ENCODE results near the gene DENND6A. TPM values are rescaled to one million over a fixed set of nuclear protein-coding genes. Genes with fewer than 3 reads are reported as not detected.
"Not testable (repeated sequence)": the region's sequence is repeated elsewhere in the genome, so short reads cannot be mapped to it uniquely, and the experiment has no call there.

DENND6A gene
- total and polyA plus RNA-seq, 2 of the 8 experiments (the other 6 are each of a cell fraction or from before 2014, with no cell fraction given), result 7.8 to 14.8 TPM

GRCh38 chr3:57705351-57705750, 12.5 kb upstream of the DENND6A start:
- H4K8ac ChIP-seq (ENCODE audit: extremely low read depth, insufficient read depth, low read length); H4K20me1 ChIP-seq (replicated peaks in 1 of 2; ENCODE audit: control insufficient read depth in 1 of 2, insufficient read depth in 2 of 2, low read length in 2 of 2); H3K9ac ChIP-seq (replicated peaks in 1 of 4; ENCODE audit: extremely low read depth in 1 of 4, low read depth in 3 of 4, low read length in 3 of 4); H2AFZ ChIP-seq (ENCODE audit: low read length); H2BK12ac ChIP-seq (ENCODE audit: low read depth, low read length); H3K4me1 ChIP-seq (replicated peaks in 1 of 4; ENCODE audit: control insufficient read depth in 3 of 4, insufficient read depth in 4 of 4, low read length in 3 of 4); H3K14ac ChIP-seq (ENCODE audit: insufficient read length); H3K4me3 ChIP-seq (ENCODE audit: extremely low read depth in 1 of 4, insufficient read depth in 2 of 4, low read depth in 3 of 4, low read length in 4 of 4); H3K56ac ChIP-seq (replicated peaks; ENCODE audit: insufficient read length, low read depth, low read length); CTCF ChIA-PET (ENCODE audit: partially characterized antibody); H3K18ac ChIP-seq (ENCODE audit: extremely low read depth, low read length); H3K4ac ChIP-seq (replicated peaks; ENCODE audit: insufficient read length, low read depth, low read length); H3K4me2 ChIP-seq (ENCODE audit: insufficient read depth in 1 of 2, low read depth in 2 of 2, low read length in 2 of 2); H3K9me3 ChIP-seq (ENCODE audit: insufficient read depth in 2 of 2, low read depth in 1 of 2, low read length in 1 of 2); H4K5ac ChIP-seq (ENCODE audit: insufficient read length, low read depth, low read length); H3K79me1 ChIP-seq (ENCODE audit: low read depth, low read length); H2BK5ac ChIP-seq (ENCODE audit: low read depth, low read length); H3K27ac ChIP-seq (ENCODE audit: low read depth, low read length); DNase-seq (ENCODE audit: low read depth in 1 of 2, low spot score in 2 of 2); H2BK120ac ChIP-seq (replicated peaks; ENCODE audit: low read depth, low read length); FAIRE-seq; H3K23me2 ChIP-seq (ENCODE audit: low read depth, low read length); H3K36me3 ChIP-seq (ENCODE audit: control insufficient read depth in 2 of 4, insufficient read depth in 4 of 4, low read length in 3 of 4); H2BK20ac ChIP-seq (ENCODE audit: low read length); H3K79me2 ChIP-seq (ENCODE audit: control insufficient read depth in 1 of 2, insufficient read depth in 2 of 2, low read length in 2 of 2); H3K27me3 ChIP-seq (replicated peaks in 1 of 4; ENCODE audit: control insufficient read depth in 3 of 4, extremely low read depth in 1 of 4, insufficient read depth in 3 of 4, low read length in 3 of 4); H2BK15ac ChIP-seq (ENCODE audit: low read length); H3K23ac ChIP-seq (ENCODE audit: insufficient read length); H4K91ac ChIP-seq (replicated peaks; ENCODE audit: insufficient read length, low read length); H2AK5ac ChIP-seq (ENCODE audit: low read depth, low read length): not testable (repeated sequence)
- POLR2A ChIA-PET (ENCODE audit: partially characterized antibody), result interaction anchor here (2.1 kb wide), 1 partner anchor 13 kb away, joined by 8 read pairs; the partner anchor contains the start of gene DENND6A
- WGBS, 2 experiments (ENCODE audit: extremely low coverage in 1 of 2, insufficient coverage in 1 of 2, insufficient read length in 1 of 2, insufficient replicate concordance in 2 of 2, low coverage in 1 of 2, low lambda C conversion rate in 2 of 2, missing lambda C conversion rate in 1 of 2), result 87% methylated on average over 3 of the region's 3 CpGs; no CpG with 5 or more reads in 1 of the 2 experiments
